Choroid plexus epithelial cell (primary cell): ENCODE data around the gene ITGB3.

ENCODE experiments used
- DNase-seq: peaks from one replicate; pipeline ENCODE4 v3.0.0-alpha.2; 2010; ENCODE audit warnings: low read depth
- H3K4me3 ChIP-seq: 2 replicates; pipeline ENCODE4 v1.5.1; 2011; ENCODE audit warnings: low read depth, mild to moderate bottlenecking, control low read depth, low read length, moderate library complexity
- TF ChIP-seq, protein P1 (sequence below): conservative IDR thresholded peaks from 2 replicates; pipeline ENCODE4 v1.5.1; 2011; ENCODE audit warnings: low read depth, mild to moderate bottlenecking, control low read depth, inconsistent platforms, low read length, moderate library complexity

The ITGB3 gene

DNA sequence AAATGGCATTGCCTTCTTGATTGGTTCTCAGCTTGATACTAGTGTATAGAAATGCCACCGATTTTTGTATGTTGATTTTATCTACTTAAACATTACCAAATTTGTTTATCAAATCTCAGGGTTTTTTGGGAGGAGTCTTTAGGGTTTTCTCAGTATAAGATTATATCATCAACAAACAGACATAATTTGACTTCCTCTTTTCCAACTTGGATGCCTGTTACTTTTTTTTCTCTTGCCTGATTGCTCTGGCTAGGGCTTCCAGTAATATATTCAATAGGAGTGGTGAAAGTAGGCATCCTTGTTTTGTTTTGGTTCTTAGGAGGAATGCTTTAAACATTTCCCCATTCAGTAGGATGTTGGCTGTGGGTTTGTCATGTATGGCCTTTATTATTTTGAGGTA lies 99.2 kb downstream of the ITGB3 start:
- DNase-seq: no peak
- no peak overlapping the region for H3K4me3 ChIP-seq
- TF ChIP-seq, protein P1, sequence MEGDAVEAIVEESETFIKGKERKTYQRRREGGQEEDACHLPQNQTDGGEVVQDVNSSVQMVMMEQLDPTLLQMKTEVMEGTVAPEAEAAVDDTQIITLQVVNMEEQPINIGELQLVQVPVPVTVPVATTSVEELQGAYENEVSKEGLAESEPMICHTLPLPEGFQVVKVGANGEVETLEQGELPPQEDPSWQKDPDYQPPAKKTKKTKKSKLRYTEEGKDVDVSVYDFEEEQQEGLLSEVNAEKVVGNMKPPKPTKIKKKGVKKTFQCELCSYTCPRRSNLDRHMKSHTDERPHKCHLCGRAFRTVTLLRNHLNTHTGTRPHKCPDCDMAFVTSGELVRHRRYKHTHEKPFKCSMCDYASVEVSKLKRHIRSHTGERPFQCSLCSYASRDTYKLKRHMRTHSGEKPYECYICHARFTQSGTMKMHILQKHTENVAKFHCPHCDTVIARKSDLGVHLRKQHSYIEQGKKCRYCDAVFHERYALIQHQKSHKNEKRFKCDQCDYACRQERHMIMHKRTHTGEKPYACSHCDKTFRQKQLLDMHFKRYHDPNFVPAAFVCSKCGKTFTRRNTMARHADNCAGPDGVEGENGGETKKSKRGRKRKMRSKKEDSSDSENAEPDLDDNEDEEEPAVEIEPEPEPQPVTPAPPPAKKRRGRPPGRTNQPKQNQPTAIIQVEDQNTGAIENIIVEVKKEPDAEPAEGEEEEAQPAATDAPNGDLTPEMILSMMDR: no peak

DNA sequence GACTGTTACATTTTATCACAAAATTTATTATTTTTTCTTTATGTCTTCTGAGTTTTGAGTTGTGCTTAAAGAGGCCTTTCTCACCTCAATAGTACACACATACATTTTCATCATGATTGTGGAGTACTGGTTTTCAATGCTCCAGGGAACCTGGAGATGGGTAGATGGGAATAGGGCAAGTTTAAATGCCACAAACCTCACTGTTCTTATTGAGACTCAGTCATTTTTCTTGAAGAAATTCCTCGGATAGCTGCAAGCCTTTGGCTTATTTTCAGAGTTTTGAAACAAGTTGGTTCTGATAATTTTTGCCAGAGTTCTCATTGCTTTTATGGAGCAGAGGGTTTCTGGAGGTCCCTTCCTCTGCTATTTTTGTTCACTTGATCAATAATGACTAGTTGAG lies 105.0 kb downstream of the ITGB3 start:
- no peak overlapping the region for H3K4me3 ChIP-seq
- TF ChIP-seq, protein P1: no peak
- DNase-seq: no peak
